K562 (cell line): ENCODE results near the gene SRM. TPM values are rescaled to one million over a fixed set of nuclear protein-coding genes. Genes with fewer than 3 reads are reported as not detected.

Source experiments
- HDAC1 ChIP-seq, 2 experiments: fragments of 450-650 bp; IDR thresholded peaks; 2 replicates each; pipeline ENCODE4 v1.6.1; 2016 to 2017; ENCODE audit warnings: inconsistent platforms in 1 of 2, mild to moderate bottlenecking in 1 of 2, moderate library complexity in 1 of 2
- HNRNPL ChIP-seq: fragments of 200-400 bp; formaldehyde crosslinking; IDR thresholded peaks from 2 replicates; pipeline ENCODE4 v1.6.1; 2017; ENCODE audit warnings: low read depth, mild to moderate bottlenecking, low read length
- HNRNPLL ChIP-seq: fragments of 200-400 bp; formaldehyde crosslinking; IDR thresholded peaks from 2 replicates; pipeline ENCODE4 v1.6.1; 2017; ENCODE audit warnings: low read length, low read depth, mild to moderate bottlenecking; ENCODE audit not compliant: poor library complexity, severe bottlenecking
- RBFOX2 ChIP-seq: fragments of 200-400 bp; formaldehyde crosslinking; IDR thresholded peaks from 2 replicates; pipeline ENCODE4 v1.6.1; 2017; ENCODE audit warnings: low read depth, mild to moderate bottlenecking, low read length, moderate library complexity
- STAG1 ChIP-seq: sonication (generic); formaldehyde crosslinking; IDR thresholded peaks from 2 replicates; pipeline ENCODE4 v1.5.0; 2020; ENCODE audit warnings: missing genetic modification reagents, borderline replicate concordance
- TAL1 ChIP-seq: fragments of 450-650 bp; IDR thresholded peaks from 2 replicates; pipeline ENCODE4 v1.6.1; 2016; ENCODE audit warnings: mild to moderate bottlenecking
- ZNF184 ChIP-seq: sonication (generic); formaldehyde crosslinking; IDR thresholded peaks from 2 replicates; pipeline ENCODE4 v1.5.0; 2020; ENCODE audit warnings: missing genetic modification reagents
- polyA plus RNA-seq, 8 experiments: library from polyadenylated mRNA; depleted of rRNA in 4 of 8; stranded (reverse) in 5 of 8; unstranded in 3 of 8; fragments of >200 nt; fragmentation: Nextera tagmentation in 2 of 8; fragmentation: Illumina TruSeq in 1 of 8; extraction: Ambion mirVana in 2 of 8; extraction: Trizol in 1 of 8; gene quantifications; 2 replicates each; pipeline versions ENCODE4 v1.2.1 to v1.2.3, GENCODE V29; 2011 to 2014; ENCODE audit warnings: inconsistent platforms in 1 of 8, missing spikeins in 1 of 8
- total RNA-seq, 7 experiments: library from RNA; depleted of rRNA in 6 of 7; stranded (reverse); fragments of >200 nt in 6 of 7; fragmentation: Illumina TruSeq in 2 of 7; extraction: Trizol in 2 of 7; gene quantifications; 2 replicates each; pipeline versions ENCODE4 v1.2.1 to v1.2.3, GENCODE V29; 2011 to 2021; ENCODE audit warnings: low replicate concordance in 1 of 7
- TF ChIP-seq, protein P1 (sequence below): fragments of 200-800 bp; sonication (Bioruptor generic); IDR thresholded peaks from 2 replicates; pipeline ENCODE4 v1.6.1; 2017; ENCODE audit warnings: missing genetic modification characterization, missing compliant biosample characterization
- TF ChIP-seq, protein P2 (sequence below): fragments of 450-650 bp; IDR thresholded peaks from 2 replicates; pipeline ENCODE4 v1.6.1; 2016; ENCODE audit warnings: low read depth
- TF ChIP-seq, protein P3 (sequence below): fragments of 250-450 bp; sonication (Bioruptor Pico); IDR thresholded peaks from 2 replicates; pipeline ENCODE4 v1.9.0; 2021; ENCODE audit warnings: mild to moderate bottlenecking, inconsistent platforms
- TF ChIP-seq, protein P4 (sequence below): fragments of 450-650 bp; formaldehyde crosslinking; IDR thresholded peaks from 2 replicates; pipeline ENCODE4 v1.4.0; 2020; ENCODE audit warnings: mild to moderate bottlenecking, moderate library complexity

SRM gene
- total and polyA plus RNA-seq, 9 of the 15 experiments (the other 6 are each of a cell fraction or from before 2014, with no cell fraction given) = 23.9 to 373 (median 82.5) TPM

DNA sequence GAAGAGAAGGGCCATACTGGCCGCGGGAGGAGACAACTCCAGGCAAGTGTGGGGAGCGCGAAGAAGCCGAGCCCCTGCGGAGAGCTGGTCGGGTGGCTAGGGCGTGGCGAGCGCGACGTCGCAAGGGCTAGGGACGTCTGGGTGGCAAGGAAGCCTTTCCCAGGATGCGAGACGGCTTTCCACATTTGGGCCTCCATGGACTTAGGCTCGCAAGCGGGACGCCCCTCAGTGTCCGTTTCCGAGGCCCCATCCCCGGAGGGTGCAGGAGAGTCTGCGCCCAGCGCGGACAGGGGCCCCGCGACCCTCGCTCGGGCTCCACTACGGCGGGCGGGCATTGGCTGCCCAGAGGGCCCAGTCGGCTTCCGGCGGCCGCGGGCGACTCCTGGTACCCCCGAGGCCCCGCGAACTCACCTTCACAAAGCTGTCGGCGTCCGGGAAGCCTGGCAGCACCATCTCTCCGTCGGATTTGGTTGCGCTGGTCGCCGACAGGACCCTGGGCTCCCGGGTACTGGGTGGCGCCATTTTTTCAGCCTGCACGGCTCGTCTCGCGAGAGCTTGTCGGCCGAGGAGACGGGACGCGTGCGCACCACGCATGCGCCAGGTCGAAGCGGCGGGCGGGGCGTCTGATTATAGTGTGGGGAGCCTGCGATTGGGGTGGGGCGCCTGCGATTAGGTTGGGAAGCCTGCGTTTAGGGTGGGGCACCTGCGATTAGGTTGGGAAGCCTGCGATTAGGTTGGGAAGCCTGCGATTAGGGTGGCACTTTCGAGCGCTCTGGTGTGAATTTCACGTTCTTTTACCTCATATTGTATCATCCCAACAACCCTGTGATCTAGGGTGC is 39.7 kb upstream of the SRM start, which contains the start of gene EXOSC10 (continued):
- TF ChIP-seq, protein P1, sequence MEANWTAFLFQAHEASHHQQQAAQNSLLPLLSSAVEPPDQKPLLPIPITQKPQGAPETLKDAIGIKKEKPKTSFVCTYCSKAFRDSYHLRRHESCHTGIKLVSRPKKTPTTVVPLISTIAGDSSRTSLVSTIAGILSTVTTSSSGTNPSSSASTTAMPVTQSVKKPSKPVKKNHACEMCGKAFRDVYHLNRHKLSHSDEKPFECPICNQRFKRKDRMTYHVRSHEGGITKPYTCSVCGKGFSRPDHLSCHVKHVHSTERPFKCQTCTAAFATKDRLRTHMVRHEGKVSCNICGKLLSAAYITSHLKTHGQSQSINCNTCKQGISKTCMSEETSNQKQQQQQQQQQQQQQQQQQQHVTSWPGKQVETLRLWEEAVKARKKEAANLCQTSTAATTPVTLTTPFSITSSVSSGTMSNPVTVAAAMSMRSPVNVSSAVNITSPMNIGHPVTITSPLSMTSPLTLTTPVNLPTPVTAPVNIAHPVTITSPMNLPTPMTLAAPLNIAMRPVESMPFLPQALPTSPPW (CRISPR knock-in tag) = peak; percentile 93
- TF ChIP-seq, protein P2, sequence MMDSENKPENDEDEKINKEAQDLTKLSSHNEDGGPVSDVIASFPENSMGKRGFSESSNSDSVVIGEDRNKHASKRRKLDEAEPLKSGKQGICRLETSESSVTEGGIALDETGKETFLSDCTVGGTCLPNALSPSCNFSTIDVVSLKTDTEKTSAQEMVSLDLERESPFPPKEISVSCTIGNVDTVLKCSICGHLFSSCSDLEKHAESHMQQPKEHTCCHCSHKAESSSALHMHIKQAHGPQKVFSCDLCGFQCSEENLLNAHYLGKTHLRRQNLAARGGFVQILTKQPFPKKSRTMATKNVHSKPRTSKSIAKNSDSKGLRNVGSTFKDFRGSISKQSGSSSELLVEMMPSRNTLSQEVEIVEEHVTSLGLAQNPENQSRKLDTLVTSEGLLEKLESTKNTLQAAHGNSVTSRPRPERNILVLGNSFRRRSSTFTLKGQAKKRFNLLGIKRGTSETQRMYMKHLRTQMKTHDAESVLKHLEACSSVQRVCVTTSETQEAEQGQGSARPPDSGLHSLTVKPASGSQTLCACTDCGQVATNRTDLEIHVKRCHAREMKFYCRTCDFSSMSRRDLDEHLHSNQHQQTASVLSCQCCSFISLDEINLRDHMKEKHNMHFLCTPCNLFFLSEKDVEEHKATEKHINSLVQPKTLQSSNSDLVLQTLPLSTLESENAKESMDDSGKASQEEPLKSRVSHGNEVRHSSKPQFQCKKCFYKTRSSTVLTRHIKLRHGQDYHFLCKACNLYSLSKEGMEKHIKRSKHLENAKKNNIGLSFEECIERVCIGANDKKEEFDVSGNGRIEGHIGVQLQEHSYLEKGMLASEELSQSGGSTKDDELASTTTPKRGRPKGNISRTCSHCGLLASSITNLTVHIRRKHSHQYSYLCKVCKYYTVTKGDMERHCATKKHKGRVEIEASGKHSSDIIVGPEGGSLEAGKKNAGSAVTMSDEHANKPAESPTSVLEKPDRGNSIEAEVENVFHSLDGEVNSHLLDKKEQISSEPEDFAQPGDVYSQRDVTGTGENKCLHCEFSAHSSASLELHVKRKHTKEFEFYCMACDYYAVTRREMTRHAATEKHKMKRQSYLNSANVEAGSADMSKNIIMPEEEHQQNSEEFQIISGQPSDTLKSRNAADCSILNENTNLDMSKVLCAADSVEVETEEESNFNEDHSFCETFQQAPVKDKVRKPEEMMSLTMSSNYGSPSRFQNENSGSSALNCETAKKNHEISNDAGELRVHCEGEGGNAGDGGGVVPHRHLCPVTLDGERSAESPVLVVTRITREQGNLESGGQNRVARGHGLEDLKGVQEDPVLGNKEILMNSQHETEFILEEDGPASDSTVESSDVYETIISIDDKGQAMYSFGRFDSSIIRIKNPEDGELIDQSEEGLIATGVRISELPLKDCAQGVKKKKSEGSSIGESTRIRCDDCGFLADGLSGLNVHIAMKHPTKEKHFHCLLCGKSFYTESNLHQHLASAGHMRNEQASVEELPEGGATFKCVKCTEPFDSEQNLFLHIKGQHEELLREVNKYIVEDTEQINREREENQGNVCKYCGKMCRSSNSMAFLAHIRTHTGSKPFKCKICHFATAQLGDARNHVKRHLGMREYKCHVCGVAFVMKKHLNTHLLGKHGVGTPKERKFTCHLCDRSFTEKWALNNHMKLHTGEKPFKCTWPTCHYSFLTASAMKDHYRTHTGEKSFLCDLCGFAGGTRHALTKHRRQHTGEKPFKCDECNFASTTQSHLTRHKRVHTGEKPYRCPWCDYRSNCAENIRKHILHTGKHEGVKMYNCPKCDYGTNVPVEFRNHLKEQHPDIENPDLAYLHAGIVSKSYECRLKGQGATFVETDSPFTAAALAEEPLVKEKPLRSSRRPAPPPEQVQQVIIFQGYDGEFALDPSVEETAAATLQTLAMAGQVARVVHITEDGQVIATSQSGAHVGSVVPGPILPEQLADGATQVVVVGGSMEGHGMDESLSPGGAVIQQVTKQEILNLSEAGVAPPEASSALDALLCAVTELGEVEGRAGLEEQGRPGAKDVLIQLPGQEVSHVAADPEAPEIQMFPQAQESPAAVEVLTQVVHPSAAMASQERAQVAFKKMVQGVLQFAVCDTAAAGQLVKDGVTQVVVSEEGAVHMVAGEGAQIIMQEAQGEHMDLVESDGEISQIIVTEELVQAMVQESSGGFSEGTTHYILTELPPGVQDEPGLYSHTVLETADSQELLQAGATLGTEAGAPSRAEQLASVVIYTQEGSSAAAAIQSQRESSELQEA = peak; percentile 78
- TF ChIP-seq TAL1 (no peak), RBFOX2 (peak; percentile 99), HNRNPL (peak; percentile 90), HDAC1 (IDR thresholded peaks at IDR 0.05) (0 out of 4 replicates have a peak, but pooled peaks of 1 of the 2 experiments have one; percentile 78), STAG1 (CRISPR knock-in tag) (no peak), HNRNPLL (peak; percentile 51), ZNF184 (CRISPR knock-in tag) (peak; percentile 69; the same call in 1 of the 2 replicates)
- TF ChIP-seq, protein P3, sequence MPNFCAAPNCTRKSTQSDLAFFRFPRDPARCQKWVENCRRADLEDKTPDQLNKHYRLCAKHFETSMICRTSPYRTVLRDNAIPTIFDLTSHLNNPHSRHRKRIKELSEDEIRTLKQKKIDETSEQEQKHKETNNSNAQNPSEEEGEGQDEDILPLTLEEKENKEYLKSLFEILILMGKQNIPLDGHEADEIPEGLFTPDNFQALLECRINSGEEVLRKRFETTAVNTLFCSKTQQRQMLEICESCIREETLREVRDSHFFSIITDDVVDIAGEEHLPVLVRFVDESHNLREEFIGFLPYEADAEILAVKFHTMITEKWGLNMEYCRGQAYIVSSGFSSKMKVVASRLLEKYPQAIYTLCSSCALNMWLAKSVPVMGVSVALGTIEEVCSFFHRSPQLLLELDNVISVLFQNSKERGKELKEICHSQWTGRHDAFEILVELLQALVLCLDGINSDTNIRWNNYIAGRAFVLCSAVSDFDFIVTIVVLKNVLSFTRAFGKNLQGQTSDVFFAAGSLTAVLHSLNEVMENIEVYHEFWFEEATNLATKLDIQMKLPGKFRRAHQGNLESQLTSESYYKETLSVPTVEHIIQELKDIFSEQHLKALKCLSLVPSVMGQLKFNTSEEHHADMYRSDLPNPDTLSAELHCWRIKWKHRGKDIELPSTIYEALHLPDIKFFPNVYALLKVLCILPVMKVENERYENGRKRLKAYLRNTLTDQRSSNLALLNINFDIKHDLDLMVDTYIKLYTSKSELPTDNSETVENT (CRISPR knock-in tag) = peak; percentile 22; the same call in 1 of the 2 replicates
- TF ChIP-seq, protein P4, sequence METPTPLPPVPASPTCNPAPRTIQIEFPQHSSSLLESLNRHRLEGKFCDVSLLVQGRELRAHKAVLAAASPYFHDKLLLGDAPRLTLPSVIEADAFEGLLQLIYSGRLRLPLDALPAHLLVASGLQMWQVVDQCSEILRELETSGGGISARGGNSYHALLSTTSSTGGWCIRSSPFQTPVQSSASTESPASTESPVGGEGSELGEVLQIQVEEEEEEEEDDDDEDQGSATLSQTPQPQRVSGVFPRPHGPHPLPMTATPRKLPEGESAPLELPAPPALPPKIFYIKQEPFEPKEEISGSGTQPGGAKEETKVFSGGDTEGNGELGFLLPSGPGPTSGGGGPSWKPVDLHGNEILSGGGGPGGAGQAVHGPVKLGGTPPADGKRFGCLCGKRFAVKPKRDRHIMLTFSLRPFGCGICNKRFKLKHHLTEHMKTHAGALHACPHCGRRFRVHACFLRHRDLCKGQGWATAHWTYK = peak; percentile 70; the same call in 1 of the 2 replicates
